22Rv1 (cell line): ENCODE measurements around the gene CDH2.

Experiments
- H3K27ac ChIP-seq: fragments of 450-650 bp; 2 replicates; pipeline ENCODE4 v1.5.1; 2017
- CTCF ChIP-seq: fragments of 450-650 bp; IDR thresholded peaks from 2 replicates; pipeline ENCODE4 v1.5.1; 2017; ENCODE audit warnings: mild to moderate bottlenecking
- ZFX ChIP-seq: fragments of 450-650 bp; IDR thresholded peaks from 2 replicates; pipeline ENCODE4 v1.6.1; 2017; ENCODE audit warnings: antibody characterized with exemption, borderline replicate concordance

Gene CDH2

GRCh38 chr18:28044036-28044435, 132.9 kb downstream of the CDH2 start:
- H3K27ac ChIP-seq, result no peak overlapping the region
- no peak for TF ChIP-seq CTCF
- no peak for TF ChIP-seq ZFX

- H3K27ac ChIP-seq, result no peak overlapping the region
- TF ChIP-seq ZFX, result no peak
- TF ChIP-seq CTCF, result no peak
These were observed 133.3 kb downstream of the CDH2 start for GRCh38 chr18:28043631-28044030.

GRCh38 chr18:28041366-28041765, 135.6 kb downstream of the CDH2 start:
- TF ChIP-seq ZFX, result no peak
- no peak for TF ChIP-seq CTCF
- H3K27ac ChIP-seq, result no peak overlapping the region

- no peak overlapping the region for H3K27ac ChIP-seq
- no peak for TF ChIP-seq ZFX
- no peak for TF ChIP-seq CTCF
These were observed 136.2 kb downstream of the CDH2 start for GRCh38 chr18:28040716-28041115.

- TF ChIP-seq ZFX (no peak), CTCF (no peak)
- H3K27ac ChIP-seq, result no peak overlapping the region
These were observed 136.7 kb downstream of the CDH2 start for GRCh38 chr18:28040211-28040610.

GRCh38 chr18:28039691-28040090, 137.2 kb downstream of the CDH2 start:
- no peak for TF ChIP-seq CTCF
- no peak for TF ChIP-seq ZFX
- H3K27ac ChIP-seq, result no peak overlapping the region

GRCh38 chr18:28039078-28039477, 137.9 kb downstream of the CDH2 start:
- TF ChIP-seq ZFX (no peak), CTCF (no peak)
- H3K27ac ChIP-seq, result no peak overlapping the region
